Esophagus squamous epithelium (tissue), 4 donors: ENCODE results near the gene PRKX.

Experiments used
- CTCF ChIP-seq, 6 experiments: fragments of 450-650 bp in 4 of 6; fragments of 200-600 bp in 2 of 6; sonication (generic) in 2 of 6; IDR thresholded peaks; one replicate each; pipeline ENCODE4 v1.5.1; 2016 to 2019; ENCODE audit warnings: antibody characterized with exemption in 6 of 6, mild to moderate bottlenecking in 4 of 6, moderate library complexity in 4 of 6
- POLR2A ChIP-seq, 4 donors: fragments of 450-650 bp; IDR thresholded peaks; one replicate each; pipeline ENCODE4 v1.6.1; 2017; ENCODE audit warnings: antibody characterized with exemption in 4 of 4, mild to moderate bottlenecking in 4 of 4, moderate library complexity in 3 of 4

- TF ChIP-seq CTCF (IDR thresholded peaks at IDR 0.05): no peak
- no peak for TF ChIP-seq POLR2A (IDR thresholded peaks at IDR 0.05)
Observed at GRCh38 chrX:3653111-3653510, 60.3 kb downstream of the PRKX start.
